Skeletal muscle tissue (tissue), 4 donors: ENCODE results near the gene TRIO. TPM values are rescaled to one million over a fixed set of nuclear protein-coding genes. Genes with fewer than 3 reads are reported as not detected.
"Not testable (repeated sequence)": the region's sequence is repeated elsewhere in the genome, so short reads cannot be mapped to it uniquely, and the experiment has no call there.

ENCODE experiments used
- H3K27ac ChIP-seq: one replicate; pipeline ENCODE4 v1.7.0; 2013; ENCODE audit warnings: mild to moderate bottlenecking, low read depth, low read length, inconsistent platforms
- H3K27me3 ChIP-seq, 3 donors: one replicate each; pipeline ENCODE4 v1.7.0; 2013; ENCODE audit warnings: low read length in 3 of 3; ENCODE audit not compliant: control insufficient read depth in 3 of 3, insufficient read depth in 3 of 3
- H3K36me3 ChIP-seq, 3 donors: one replicate each; pipeline ENCODE4 v1.7.0; 2013; ENCODE audit warnings: low read length in 3 of 3; ENCODE audit not compliant: control insufficient read depth in 3 of 3, insufficient read depth in 3 of 3
- H3K4me1 ChIP-seq, 3 donors: one replicate each; pipeline ENCODE4 v1.7.0; 2013; ENCODE audit warnings: low read length in 3 of 3, mild to moderate bottlenecking in 3 of 3; ENCODE audit not compliant: control insufficient read depth in 3 of 3, insufficient read depth in 3 of 3
- H3K4me3 ChIP-seq, 3 donors: one replicate each; pipeline ENCODE4 v1.7.0; 2013; ENCODE audit warnings: low read length in 3 of 3
- H3K9ac ChIP-seq, 3 donors: one replicate each; pipeline ENCODE4 v1.7.0; 2013; ENCODE audit warnings: low read length in 3 of 3, mild to moderate bottlenecking in 3 of 3, moderate library complexity in 2 of 3, low read depth in 1 of 3
- H3K9me3 ChIP-seq, 3 donors: one replicate each; pipeline ENCODE4 v1.7.0; 2013; ENCODE audit warnings: low read length in 3 of 3; ENCODE audit not compliant: control insufficient read depth in 3 of 3
- total RNA-seq: library from RNA; depleted of rRNA; stranded (reverse); fragments of >200 nt; gene quantifications from one replicate; pipeline ENCODE4 v1.2.3, GENCODE V29; 2014
- donor health status: Osteomylitis.

Gene TRIO
- total RNA-seq, 1 donor from 2014 or later = 200 TPM

DNA sequence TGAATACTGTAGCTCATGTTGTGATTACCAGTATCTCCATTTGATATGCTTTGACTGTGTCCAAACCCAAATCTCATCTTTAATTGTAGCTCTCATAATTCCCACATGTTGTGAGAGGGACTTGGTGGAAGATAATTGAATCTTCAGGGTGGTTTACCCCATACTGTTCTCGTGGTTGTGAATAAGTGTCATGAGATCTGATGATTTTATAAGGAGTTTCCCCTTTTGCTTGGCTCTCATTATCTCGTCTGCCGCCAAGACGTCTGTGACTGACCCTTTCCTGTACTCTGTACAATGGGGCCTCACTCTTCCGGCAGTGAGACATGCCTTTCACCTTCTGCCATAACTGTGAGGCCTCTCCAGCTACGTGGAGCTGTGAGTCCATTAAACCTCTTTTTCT lies 59.3 kb downstream of the TRIO start:
- Histone ChIP-seq H3K36me3 (no peaks in the 10 kb centered on the region), H3K9ac (no peak overlapping the region), H3K9me3 (no peaks in the 10 kb centered on the region), H3K27me3 (no peaks in the 10 kb centered on the region), H3K4me1 (peaks cover 25 to 44% (median 30%) of the 10 kb centered on the region in 3 donors), H3K27ac (no peak overlapping the region), H3K4me3 (no peak overlapping the region)

DNA sequence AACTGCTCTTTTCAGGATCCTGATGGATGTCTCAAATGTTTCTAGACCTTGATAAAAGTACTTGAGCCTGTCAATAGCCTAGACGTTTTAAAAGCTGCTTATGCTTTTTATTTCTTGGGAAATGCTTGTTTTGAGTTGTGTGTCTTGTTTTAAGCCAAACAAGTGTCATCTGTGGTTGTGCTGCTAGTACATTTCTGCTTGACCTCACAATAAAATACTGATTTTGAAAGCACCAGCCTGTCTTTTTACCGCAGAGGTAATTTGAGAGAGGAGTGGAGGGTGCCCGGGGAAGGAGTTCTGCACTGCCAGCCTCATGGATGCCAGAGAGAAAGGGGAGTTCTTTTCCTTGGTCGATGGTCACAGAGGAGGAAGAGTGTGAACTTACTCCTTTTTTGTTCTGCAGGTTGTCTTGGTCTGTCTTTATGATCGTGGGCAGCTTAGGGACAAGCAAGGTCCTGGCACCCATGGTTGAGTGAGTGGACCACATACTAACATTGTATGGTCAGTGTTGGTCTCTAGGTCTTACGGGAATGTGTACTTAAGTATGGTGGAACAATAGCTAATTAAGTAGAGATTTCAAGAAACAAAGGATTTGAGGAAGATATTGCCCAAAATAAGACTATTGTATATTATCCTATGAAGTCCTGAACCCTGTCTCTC lies 61.0 kb downstream of the TRIO start:
- peak overlapping the region; percentile 9 for H3K27ac ChIP-seq
- H3K9me3 ChIP-seq = no peaks in the 10 kb centered on the region
- H3K27me3 ChIP-seq = no peaks in the 10 kb centered on the region
- H3K36me3 ChIP-seq = no peaks in the 10 kb centered on the region
- peaks cover 22 to 46% (median 32%) of the 10 kb centered on the region in 3 donors for H3K4me1 ChIP-seq
- no peak overlapping the region for H3K4me3 ChIP-seq
- no peak overlapping the region for H3K9ac ChIP-seq

DNA sequence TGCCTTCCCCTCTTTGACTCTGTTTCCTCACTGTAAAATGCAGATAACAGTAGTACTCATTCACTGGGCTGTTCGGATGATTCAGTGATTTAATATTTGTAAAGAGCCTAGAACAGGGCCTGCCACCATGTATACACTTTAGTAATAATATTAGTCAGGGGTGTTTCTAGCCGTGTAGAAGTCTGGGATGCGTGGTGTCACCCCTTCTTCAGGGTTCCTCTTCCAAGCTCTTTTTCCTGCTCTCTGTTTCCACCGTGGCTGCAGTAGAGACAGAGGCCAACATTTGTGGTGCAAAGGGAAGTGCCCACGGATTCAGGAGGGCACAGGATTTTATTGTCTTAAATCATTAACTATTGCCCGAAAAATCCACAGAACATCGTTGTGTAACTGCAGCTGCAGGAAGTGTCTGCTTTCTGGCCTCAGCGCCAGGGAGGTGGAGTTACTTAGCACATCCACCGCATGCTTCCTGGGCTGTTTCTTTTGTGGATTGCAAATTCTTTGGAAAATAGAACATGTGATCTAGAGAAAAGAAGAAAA lies 61.7 kb downstream of the TRIO start:
- H3K27ac ChIP-seq = peak overlapping the region; percentile 9
- no peaks in the 10 kb centered on the region for H3K27me3 ChIP-seq
- H3K36me3 ChIP-seq = no peaks in the 10 kb centered on the region
- peaks cover 16 to 40% (median 27%) of the 10 kb centered on the region in 3 donors for H3K4me1 ChIP-seq
- H3K9me3 ChIP-seq = no peaks in the 10 kb centered on the region
- H3K4me3 ChIP-seq = peak overlapping the region in 1 of 3 donors; percentile 45
- H3K9ac ChIP-seq = no peak overlapping the region

DNA sequence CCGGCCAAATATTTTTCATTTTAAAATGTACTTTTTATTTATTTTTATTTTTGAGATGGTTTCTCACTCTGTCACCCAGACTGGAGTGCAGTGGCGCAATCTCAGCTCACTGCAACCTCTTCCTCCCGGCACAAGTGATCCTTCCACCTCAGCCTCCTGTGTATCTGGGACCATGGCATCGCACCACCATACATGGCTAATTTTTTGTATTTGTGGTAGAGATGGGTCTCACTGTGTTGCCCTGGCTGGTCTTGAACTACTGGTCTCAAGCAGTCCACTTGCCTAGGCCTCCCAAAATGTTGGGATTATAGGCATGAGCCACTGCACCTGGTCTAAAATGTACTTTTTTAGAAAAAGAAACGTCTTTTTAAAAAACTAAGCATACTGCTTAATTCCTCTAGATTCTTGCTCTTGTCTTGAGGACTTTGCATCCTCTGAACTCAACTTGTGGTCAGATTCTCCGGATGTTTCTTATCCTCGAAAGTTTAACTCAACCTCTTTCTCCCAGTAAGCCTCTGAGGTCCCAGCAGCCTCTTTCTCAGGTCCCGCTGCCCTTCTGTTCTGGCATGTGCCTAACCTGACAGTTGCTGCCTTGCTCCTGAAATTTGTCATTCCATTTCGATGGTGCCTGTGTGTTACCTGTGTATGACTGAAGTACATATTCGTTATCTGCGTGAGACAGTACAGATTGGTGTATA lies 63.0 kb downstream of the TRIO start:
- H3K36me3 ChIP-seq = no peaks in the 10 kb centered on the region
- H3K4me1 ChIP-seq = peaks cover 13 to 33% (median 30%) of the 10 kb centered on the region in 3 donors
- no peaks in the 10 kb centered on the region for H3K9me3 ChIP-seq
- H3K9ac ChIP-seq = no peak overlapping the region
- no peak overlapping the region for H3K27ac ChIP-seq
- no peak overlapping the region for H3K4me3 ChIP-seq
- no peaks in the 10 kb centered on the region for H3K27me3 ChIP-seq

DNA sequence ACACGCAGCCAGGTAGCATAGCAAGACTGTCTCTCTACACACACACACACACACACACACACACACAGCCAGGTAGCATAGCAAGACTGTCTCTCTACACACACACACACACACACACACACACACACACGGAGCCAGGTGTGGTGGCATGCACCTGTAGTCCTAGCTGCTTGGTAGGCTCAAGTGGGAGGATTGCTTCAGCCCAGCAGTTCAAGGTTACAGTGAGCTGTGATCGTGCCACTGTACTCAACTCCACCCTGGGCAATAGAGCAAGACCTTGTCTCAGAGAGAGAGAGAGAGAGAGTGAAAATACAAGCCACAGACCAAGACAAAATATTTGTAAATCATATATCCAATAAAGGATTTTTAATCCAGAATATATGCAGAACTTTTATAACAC lies 64.3 kb downstream of the TRIO start:
- H3K9ac ChIP-seq, H3K27ac ChIP-seq, H3K36me3 ChIP-seq, H3K27me3 ChIP-seq, H3K9me3 ChIP-seq, H3K4me3 ChIP-seq: not testable (repeated sequence)
- H3K4me1 ChIP-seq = peaks cover 18 to 37% (median 34%) of the 10 kb centered on the region in 3 donors

DNA sequence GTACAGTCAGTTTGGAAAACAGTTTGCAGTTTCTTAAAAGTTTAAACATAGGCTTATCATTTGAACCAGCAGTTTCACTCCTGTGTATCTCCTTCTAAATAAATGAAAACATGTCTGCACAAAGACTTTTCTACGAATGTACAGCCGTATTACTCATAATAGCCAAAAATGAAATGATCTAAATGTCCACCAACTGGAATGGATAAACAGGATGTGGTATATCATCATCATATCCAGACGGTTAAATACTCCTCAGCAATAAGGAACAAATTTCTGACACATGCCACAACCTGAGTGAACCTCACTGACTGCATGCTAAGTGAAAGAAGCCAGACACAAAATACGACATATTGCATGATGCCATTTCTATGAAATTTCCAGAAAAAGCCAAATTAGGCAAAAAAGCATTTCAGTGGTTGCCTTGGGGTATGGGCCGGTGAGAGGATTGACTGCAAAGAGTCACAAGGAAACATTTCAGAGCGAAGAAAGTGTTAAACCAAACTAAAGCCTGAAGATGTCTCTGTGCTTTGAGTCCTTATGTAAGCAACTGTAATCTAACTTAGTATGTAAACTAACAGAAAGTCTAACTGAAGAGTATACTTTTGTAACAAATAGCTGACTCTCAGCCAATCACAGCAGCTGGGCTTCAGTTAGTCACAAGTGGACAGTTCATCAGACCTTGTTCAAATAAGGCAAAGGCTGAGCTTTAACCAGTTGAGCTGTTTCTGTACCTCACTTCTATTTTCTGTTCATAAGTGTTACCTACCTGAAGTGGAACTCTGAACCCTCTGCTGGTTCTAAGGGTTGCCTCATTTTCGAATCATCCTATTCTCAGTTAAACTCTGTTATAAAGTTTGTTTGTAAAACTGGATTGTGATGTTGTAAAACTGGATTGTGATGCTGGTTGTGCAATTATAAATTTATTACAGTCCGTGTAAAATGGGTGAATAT lies 65.2 kb downstream of the TRIO start:
- Histone ChIP-seq H3K4me1 (peaks cover 18 to 40% (median 32%) of the 10 kb centered on the region in 3 donors), H3K36me3 (no peaks in the 10 kb centered on the region), H3K27me3 (no peaks in the 10 kb centered on the region), H3K4me3 (no peak overlapping the region), H3K9me3 (no peaks in the 10 kb centered on the region), H3K27ac (no peak overlapping the region), H3K9ac (no peak overlapping the region)

DNA sequence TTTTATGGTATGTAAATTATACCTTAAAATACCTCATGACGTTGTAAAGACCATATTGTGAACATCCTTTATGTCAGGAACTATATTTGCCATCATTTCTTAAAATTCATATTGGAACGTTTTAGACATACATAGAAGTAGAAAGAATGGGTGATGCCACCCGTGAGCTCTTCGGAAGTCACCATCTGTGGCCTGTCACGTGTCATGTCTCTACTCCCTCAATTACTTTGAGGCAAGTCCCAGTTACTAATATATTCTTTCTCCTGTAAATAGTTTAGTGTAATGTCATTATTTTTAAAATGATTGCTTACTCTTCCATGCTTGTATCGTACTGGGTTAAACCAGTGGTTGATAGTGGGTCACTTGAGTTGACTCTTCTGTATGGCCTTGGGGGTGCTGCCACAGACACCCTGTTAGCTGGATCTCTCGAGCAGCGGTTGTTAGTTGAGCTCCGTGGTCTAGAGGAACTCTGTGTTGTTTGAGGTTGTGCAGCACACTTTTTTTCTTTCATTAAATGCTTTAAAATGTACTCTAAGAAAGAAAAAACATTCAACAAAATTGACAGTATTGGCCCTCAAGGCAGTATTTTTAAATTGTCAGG lies 66.2 kb downstream of the TRIO start:
- H3K9me3 ChIP-seq = no peaks in the 10 kb centered on the region
- no peak overlapping the region for H3K9ac ChIP-seq
- no peak overlapping the region for H3K4me3 ChIP-seq
- peaks cover 9 to 31% (median 28%) of the 10 kb centered on the region in 3 donors for H3K4me1 ChIP-seq
- H3K27ac ChIP-seq = no peak overlapping the region
- H3K27me3 ChIP-seq = no peaks in the 10 kb centered on the region
- H3K36me3 ChIP-seq = no peaks in the 10 kb centered on the region

DNA sequence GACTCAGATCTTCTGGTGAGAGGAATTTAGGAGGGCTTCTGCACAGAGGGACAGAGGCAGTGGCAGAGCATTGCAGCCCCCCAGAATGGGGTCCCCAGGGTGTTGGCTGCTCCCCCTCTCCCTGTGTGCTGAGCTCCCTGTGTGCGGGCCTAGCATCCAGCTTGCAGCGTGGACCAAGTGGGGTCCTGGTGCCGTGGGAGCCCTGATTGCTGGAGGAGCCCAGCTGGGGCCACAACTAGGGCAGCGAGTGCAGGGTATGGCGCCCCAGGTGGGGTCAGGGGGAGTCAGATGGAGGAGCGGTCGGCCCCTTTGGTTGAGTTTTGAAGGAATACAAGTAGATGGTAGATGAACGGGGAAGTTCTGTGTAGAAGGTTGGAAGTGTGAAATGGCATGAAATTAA lies 66.7 kb downstream of the TRIO start:
- Histone ChIP-seq H3K27ac (no peak overlapping the region), H3K9ac (no peak overlapping the region), H3K9me3 (no peaks in the 10 kb centered on the region), H3K27me3 (no peaks in the 10 kb centered on the region), H3K4me3 (no peak overlapping the region), H3K36me3 (no peaks in the 10 kb centered on the region), H3K4me1 (peaks cover 8 to 28% (median 23%) of the 10 kb centered on the region in 3 donors)

DNA sequence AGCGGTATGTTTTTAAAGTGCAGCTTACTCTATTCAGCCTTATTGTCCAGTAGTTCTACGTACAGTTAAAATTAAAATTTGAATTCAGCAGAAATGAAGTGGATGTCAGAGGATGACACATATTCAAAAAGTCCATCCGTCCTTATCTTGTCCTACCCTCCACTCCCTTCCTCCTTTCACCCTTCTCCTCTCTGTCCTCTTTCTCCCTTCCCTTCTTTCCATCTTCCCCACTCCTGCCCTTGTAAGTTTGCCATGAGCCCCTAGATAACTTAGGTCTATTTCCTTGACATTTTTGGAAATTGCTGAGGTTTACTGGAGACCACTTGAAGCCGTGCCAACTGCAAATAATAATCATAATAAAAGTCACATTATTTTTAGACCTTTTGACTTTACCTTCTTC lies 67.6 kb downstream of the TRIO start:
- Histone ChIP-seq H3K27ac (no peak overlapping the region), H3K36me3 (no peaks in the 10 kb centered on the region), H3K4me1 (peaks cover 8 to 23% (median 22%) of the 10 kb centered on the region in 3 donors), H3K4me3 (no peak overlapping the region), H3K27me3 (no peaks in the 10 kb centered on the region), H3K9ac (no peak overlapping the region), H3K9me3 (no peaks in the 10 kb centered on the region)
